GM21576 (cell line): Measurements from ENCODE around the gene PSMB5.

Experiments
- ATAC-seq: cut with Tn5 transposase; IDR thresholded peaks from one replicate; pipeline ENCODE4 v1.9.1; 2021; ENCODE audit warnings: mild to moderate bottlenecking, moderate library complexity; ENCODE audit not compliant: unreplicated experiment

PSMB5 gene

DNA sequence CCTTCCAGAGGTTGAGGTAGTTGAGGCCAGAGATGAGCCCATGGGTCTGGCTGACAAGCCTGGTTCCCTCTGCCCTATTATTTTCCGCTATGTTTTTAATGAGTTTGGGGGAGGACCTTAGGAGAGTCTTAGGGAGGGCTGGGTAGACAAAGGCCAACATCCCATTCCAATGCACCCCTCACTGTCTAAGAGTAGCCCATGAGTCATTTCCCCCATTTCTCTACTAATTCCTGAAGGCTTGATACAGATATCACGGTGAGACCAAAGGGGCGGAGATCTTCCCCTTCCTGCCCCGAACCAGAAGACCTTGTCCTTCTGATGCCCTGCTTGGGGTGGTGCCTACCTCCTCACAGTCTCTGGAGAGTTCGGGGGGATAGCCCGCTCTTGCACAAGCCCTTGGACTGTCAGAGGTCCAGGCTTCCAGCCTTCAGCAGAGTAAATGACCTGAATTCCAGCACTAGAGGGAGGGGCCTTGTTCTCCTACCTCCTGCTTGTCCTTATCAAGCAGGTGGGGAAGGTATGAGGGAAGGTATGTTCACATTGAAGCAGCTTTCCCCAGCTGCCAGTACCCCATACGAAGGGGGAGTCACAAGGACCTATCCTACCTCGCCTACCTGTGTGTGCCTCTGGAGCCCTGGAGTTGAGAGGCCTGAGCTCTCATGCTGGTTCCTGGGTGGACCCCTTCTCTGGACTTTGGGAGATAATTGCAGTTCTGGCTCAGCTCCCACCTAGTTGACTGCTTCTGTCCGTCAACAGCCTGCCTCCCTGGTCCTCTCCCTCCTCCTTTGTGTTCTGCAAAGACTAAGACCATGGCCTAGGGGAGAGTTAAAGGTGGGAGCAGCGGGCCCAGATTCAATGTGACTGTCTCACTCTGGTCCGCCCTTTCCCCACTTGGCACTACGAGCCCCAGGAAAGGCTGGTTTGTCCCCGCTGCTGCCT lies 11.0 kb upstream of the PSMB5 start:
- ATAC-seq, result no peak

DNA sequence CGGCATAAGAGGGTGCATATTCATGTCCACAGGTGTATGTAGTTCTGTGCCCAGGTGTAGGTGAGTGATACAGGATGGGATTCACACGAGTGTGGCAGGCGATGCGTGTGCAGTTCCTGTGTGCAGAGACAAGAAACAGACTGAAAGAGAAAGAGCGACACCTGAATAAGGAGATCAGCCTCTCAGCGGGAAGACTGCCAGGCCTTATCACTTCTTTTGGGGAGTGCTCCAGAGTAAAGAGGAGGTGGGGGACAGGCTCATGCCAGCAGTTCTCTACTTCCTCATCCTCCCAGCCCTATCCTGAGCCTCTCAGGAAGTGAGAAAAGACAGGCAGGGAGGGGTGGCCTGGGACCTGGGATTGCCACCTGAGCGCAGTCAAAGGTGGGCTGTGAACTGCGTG lies 10.1 kb upstream of the PSMB5 start:
- no peak for ATAC-seq

DNA sequence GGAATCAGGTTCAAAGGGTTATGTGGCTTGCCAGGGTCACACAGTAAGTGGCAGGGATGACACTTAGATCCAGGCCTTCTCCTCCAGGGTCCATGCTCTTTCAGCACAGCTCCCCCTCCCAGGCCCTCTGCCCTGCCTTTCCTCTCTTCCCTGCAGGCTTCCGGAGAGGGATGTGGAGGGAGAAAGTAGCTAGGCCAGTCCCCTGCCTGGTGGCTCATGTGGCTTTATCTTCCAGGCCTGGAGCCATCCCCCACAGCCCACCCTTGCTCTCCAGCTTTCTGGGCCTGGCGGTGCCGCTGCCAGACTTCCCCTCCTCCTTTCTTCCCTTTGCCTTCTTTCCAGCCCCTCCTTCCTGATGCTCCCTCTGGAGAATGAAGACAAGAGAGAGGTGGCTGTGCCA lies 9.1 kb upstream of the PSMB5 start:
- ATAC-seq, result no peak

DNA sequence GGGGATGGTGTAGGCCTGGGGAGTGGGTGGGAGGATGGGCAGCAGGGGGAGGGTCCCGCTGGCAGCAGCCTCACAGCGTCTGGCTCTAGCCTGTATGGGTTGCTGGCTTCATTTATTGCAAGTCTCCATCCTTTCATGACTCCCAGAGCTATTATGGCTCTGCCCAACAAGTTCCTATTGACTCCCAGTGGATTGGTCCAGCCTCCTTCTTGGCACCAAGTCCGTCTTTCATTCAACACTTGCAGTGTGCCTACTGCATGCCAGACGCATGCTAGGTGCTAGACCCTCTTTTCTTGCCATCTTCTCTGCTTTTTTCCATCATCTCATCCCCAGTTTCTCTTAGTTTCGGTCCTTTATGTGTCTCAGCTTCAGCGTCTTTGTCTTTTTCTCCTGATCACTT lies 8.4 kb upstream of the PSMB5 start:
- no peak for ATAC-seq

DNA sequence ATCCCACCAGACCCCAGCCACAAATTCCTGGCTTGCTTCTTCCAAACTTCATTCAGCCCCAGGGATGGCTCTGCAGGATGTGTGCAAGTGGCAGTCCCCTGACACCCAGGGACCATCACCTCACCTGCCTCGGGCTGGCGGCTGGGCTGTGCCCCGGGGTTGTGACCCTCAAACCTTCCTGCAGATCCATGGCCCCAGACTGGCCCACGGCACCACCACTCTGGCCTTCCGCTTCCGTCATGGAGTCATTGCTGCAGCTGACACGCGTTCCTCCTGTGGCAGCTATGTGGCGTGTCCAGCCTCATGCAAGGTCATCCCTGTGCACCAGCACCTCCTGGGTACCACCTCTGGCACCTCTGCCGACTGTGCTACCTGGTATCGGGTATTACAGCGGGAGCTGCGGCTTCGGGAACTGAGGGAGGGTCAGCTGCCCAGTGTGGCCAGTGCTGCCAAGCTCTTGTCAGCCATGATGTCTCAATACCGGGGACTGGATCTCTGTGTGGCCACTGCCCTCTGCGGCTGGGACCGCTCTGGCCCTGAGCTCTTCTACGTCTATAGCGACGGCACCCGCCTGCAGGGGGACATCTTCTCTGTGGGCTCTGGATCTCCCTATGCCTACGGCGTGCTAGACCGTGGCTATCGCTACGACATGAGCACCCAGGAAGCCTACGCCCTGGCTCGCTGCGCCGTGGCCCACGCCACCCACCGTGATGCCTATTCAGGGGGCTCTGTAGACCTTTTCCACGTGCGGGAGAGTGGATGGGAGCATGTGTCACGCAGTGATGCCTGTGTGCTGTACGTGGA lies 7.7 kb upstream of the PSMB5 start, which contains the start of gene PSMB11:
PSMB11 (plus strand) TSS at position 51 of the 804 bp plus-strand sequence; CDS start at position 65, 14 bp downstream.
- ATAC-seq, result no peak

DNA sequence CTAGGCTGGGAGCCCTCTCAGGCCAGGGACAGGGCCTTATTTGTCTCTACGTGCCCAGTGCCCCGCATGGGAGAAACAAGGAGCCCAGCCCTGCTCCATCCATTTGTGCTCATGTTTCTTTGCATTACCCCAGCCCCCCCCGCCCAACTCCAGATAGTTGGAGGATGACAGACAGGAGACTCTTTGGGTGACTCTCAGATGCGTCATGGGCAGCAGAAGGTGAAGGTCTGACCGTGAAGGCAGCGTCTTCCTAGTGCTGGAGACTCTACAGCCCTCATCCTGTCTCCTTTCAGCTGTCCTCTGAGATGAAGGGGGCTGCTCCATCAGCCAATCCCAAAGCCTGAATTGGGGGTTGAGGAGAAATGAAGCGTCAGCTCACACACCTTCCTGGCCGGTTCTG lies 7.0 kb upstream of the PSMB5 start:
- ATAC-seq, result no peak

DNA sequence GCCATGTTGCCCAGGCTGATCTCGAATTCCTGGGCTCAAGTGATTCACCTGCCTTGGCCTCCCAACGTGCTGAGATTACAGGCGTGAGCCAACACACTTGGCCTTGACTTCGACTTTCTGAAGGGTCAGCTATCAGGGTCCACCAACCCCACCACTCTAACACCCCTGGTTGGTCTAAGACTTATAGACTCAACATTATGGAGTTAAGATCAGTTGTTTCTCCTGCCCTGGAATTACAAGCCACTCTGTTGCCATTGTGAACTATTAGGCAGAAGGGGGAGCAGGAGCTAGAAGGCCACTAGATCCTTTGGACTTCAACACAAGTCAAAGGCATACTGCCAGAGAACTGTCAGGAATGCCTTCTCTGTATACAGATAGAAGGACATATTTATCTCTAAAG lies 5.4 kb upstream of the PSMB5 start:
- ATAC-seq, result no peak

DNA sequence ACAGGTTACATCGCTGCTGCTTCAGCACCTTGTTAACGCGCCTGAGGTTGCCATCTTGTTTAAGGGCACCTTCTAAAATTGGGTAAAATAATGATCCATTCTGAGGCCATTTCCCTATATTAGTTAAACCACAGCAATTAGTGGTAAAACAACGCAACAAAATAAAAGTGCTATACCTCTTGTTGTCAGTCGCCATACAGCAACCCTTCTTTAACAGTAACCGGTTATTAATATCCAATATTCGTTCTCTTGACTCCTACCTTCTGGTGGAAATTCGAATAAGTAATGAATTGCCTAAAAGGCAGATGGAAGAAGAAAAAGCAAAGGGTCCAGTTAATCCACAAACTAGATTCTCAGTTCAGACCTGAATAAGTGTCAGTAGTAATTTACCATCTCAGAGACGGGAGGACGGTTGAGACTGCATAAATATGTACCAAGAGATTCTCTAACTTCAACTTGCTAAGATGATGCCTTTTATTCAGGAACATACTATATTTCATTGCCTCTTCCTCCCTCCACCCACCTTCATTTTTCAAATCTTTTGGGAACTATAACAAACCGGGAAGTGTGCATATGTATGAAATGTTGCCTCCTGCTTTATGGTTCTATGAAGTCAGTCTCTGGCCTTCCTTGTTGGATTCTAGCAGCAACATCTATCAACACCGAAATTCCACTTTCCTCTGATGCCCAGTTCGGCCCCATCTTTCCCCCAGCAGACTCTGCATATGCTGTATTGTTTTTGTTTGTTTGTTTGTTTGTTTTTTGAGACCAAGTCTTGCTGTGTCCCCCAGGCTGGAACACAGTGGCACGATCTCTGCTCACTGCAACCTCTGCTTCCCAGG lies 824 bp upstream of the PSMB5 start:
- ATAC-seq, result no peak

DNA sequence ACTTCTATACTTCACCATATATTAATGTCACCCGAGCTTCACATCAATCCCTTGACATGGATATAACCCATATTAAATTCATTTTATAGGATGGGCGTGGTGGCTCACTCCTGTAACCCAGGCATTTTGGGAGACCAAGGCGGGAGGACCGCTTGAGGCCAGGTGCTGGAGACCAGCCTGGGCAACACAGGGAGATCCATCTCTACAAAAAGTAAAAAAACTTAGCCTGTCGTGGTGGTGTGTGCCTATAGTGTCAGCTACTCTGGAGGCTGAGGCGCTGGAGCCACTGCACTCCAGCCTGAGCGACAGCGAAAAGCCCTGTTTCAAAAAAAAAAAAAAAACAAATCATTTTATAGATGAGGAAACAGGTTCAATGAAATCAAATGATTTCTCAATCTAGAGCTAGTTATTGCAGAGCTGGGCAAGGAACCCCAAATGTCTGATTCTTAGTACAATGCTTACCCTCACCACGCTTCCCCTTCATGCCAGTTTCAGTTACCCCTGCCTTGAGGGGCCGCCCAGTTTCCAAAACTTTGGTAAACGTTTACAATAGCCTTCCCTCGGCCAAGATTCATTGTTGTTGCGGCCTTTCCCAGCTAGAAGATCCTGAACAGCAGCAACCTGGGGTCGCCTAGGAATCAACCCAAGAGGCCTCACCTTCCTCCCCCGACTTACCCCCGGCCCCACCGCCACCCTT lies 751 bp downstream of the PSMB5 start:
- ATAC-seq, result no peak

DNA sequence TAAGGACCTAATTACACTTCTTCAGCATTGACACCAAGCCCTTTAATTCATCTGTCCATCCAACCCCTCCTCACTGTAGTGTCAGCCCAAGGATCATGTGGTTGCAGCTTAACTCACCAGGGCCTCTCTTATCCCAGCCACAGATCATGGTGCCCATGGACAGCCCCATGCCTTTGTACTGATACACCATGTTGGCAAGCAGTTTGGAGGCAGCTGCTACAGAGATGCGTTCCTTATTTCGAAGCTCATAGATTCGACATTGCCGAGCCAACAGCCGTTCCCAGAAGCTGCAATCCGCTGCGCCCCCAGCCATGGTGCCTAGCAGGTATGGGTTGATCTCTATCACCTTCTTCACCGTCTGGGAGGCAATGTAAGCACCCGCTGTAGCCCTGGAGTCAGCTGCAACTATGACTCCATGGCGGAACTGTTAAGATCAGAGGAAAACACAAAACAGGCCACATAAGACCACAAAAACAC lies 1.4 kb downstream of the PSMB5 start:
- no peak for ATAC-seq

DNA sequence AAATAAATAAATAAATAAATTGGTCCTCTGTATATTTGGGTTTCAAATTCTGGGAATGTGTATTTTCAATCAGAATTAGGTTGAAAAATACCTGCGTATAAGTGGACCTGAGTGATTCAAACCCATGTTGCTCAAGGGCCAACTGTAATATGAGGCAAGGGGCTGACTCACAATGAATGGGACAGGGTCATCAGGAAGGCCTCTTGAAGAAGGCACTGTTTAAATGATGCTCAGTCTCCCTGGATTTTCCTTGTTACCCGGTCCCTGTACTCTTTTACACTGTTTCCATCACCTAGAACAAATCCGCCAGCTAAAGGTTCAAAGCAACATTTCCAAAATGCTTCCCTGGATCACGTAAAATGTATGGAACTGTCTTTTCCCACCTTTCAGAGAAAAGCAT lies 3.8 kb downstream of the PSMB5 start:
- no peak for ATAC-seq

DNA sequence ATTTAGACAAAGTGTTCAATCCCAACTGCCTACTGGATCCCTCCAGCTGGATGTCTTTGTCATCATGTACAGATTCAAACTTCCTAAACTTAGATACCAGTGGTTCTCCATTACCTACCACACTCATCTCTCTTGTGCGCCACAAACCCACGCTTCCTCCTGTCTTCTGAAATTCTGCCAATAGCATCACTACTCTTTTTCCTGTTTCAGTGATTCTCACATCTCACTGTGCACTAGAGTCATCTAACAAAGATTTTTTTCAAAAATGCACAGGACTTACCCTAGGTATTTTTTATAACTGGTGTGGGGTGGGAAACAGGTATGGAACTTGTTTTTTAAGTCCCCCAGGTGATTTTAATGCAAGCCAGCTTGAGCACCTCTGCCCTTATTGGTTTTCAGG lies 5.9 kb downstream of the PSMB5 start:
- no peak for ATAC-seq

DNA sequence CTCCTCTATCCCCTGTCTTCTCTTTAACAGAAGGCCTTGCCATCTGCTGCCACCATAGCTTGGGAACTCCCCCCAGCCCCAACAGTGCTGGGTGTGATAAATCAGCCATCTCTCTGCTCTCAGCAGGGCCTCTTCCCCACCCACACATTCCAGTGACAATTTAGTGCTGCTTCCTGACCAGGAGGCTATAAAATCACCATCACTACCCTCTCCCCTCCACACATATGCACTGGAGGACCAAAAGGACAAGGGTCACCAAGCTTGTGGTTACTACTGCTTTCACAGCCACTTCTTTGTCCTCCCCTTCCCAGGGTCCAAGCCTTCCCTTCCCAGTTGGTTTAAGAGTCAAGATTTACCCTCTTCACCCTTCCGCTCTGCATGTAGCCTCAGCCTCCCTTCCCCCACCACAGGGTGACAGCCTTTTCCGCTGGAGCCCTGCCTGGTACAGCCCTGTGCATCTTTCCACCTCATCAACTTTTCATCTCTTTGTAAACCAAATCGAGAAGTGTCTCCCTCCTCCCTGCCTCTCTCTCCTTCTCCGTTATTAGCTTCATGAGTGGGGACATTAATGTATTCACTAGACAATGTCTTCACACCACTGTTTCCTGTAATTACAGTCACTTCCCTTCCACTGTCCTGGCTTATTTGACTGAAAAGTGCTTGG lies 9.4 kb downstream of the PSMB5 start:
- no peak for ATAC-seq

DNA sequence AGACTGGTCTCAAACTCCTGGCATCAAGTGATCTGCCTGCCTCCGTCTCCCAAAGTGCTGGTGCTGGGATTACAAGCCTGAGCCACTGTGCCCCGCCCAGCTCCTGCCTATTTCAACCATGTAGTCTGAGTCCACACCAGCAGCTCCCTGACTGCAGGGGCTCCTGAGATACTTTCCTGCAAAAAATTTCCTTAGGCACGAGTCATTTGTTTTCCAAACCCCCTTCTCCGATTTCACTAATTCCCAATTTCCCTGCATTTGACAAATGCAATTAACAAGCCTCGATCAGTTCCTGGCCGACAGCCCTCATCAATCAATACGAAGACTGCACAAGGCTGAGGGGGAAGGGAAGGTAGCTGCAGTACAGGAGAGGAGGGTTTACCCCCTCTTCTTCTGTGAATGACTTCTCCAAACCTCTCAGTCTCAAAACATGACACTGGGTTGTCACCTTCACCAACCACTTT lies 10.1 kb downstream of the PSMB5 start:
- no peak for ATAC-seq

DNA sequence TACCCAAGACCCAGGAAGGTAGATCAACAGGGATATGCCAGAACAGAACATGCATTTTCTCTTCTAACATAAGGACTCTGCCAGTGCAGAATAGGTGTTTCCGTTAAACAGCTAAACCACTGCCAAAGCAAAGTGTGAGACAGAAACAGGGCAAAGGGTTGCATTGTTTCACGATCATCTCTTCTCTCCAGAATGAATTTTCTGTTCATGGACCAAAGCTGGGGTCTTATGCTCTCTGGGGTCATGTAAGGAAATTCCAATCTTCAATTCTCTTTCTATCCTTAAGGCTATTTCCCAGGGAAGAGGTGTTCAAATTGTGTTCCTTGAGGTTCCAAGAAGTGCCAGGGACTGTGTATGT lies 10.9 kb downstream of the PSMB5 start:
- ATAC-seq, result no peak

DNA sequence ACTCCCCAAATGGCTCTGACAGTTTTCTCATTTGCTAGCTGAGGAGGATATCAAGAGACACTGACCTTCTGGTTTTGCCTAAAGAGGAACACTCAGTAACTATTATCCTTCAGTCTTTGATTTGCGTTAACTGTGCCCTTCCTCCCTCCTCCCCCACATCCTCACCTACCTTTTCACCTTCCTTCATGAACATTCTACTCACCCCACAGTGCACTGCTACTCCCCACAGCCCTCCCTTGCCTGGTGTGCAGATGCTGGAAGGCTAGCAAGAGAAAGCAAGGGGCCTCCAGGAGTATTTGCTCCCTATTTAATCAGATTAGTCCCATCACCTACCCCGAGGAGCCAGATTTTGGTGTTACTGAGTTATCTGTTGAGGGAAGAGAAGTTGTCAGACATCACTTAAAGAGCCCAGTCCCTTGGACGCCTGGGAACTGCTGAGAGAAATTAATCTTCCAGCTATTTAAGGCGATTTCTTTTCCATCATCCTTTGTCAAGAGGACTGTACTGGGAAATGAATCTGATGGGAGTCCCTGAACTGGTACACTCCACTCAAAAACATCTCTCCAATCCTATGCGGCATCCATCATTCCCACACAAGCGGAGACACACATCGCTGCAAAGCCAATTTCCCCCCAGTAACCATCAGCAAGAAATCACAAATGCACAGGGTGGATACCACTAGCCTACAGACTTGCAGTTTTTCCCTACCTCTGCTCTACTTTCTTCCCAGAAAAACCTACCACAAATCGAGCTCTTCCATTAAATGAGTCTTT lies 11.5 kb downstream of the PSMB5 start:
- no peak for ATAC-seq

DNA sequence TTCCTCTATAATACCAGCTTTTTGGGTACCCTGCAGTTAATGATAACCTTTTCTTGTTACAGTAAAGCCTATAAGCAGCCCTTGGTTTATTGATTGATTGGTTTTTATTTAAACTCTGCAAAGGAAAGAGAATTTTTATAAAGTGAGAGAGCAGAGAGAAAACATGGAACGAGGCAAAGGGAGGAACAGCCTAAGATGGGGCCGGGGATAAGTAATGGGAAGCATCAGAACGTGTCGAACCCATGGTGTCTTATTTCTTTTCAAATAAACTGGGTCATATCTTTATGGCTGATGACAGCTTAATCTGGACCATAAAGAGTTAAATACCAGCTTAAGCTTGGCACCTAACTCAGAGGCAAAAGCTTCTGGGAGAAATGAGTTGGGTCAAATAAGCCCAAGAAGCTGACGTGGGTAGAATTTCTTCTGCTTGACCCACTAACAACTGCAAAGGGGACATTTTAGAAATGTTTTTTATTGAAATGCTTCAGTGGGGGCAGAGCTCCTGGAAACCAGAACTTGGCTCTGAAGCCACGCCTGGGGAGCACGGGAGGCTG lies 12.7 kb downstream of the PSMB5 start:
- no peak for ATAC-seq

DNA sequence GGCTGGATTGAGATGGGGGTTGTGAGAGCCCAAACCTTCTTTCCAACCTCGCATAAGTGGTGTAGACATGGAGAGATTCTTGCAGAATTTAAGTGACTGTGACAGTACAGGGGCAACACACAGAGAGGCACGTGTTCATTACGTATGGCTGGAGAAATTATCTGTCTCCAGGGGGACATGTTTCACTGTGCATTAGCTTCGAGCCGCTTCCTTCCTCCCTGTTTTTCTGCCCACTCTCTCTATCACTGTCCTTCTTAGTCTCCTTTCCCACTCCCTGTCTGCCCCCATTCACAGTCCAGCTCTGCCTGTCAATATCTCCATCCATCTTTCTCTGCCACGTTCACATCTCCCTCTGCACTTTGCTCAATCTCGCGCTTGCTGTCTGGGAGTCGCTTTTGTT lies 13.3 kb downstream of the PSMB5 start:
- ATAC-seq, result no peak
